GM19025 (cell line): ENCODE measurements around the gene NDEL1.

Experiments used
- ATAC-seq: cut with Tn5 transposase; IDR thresholded peaks from one replicate; pipeline ENCODE4 v1.9.1; 2021; ENCODE audit warnings: mild to moderate bottlenecking, low read depth, moderate library complexity; ENCODE audit not compliant: unreplicated experiment

NDEL1 gene

GRCh38 chr17:8413328-8413727, 22.4 kb upstream of the NDEL1 start:
- no peak for ATAC-seq

- no peak for ATAC-seq
These were observed 21.7 kb upstream of the NDEL1 start for GRCh38 chr17:8413938-8414337.

GRCh38 chr17:8417806-8418205, 17.9 kb upstream of the NDEL1 start:
- no peak for ATAC-seq

GRCh38 chr17:8418471-8418870, 17.2 kb upstream of the NDEL1 start:
- ATAC-seq = no peak

GRCh38 chr17:8419305-8419704, 16.4 kb upstream of the NDEL1 start:
- ATAC-seq = no peak

- ATAC-seq = no peak
These were observed 15.4 kb upstream of the NDEL1 start for GRCh38 chr17:8420041-8420934.

- no peak for ATAC-seq
These were observed 14.1 kb upstream of the NDEL1 start for GRCh38 chr17:8421571-8421970.

GRCh38 chr17:8426094-8426720, 9.5 kb upstream of the NDEL1 start:
- no peak for ATAC-seq

GRCh38 chr17:8426802-8427201, 8.9 kb upstream of the NDEL1 start:
- ATAC-seq = no peak

GRCh38 chr17:8430966-8431365, 4.7 kb upstream of the NDEL1 start:
- no peak for ATAC-seq

- peak; percentile 43 for ATAC-seq
These were observed 622 bp downstream of the NDEL1 start for GRCh38 chr17:8436169-8436843.

GRCh38 chr17:8436844-8437171, 1.1 kb downstream of the NDEL1 start:
- no peak for ATAC-seq

- ATAC-seq = no peak
These were observed 2.8 kb downstream of the NDEL1 start for GRCh38 chr17:8438441-8438840.

GRCh38 chr17:8439681-8440080, 4.0 kb downstream of the NDEL1 start:
- no peak for ATAC-seq

GRCh38 chr17:8441690-8442089, 6.0 kb downstream of the NDEL1 start:
- ATAC-seq = no peak

- ATAC-seq = no peak
These were observed 6.6 kb downstream of the NDEL1 start for GRCh38 chr17:8442310-8442709.

GRCh38 chr17:8443756-8444155, 8.1 kb downstream of the NDEL1 start:
- no peak for ATAC-seq

GRCh38 chr17:8444494-8444893, 8.8 kb downstream of the NDEL1 start:
- ATAC-seq = no peak

GRCh38 chr17:8445536-8445935, 9.9 kb downstream of the NDEL1 start:
- ATAC-seq = no peak

GRCh38 chr17:8447799-8448198, 12.1 kb downstream of the NDEL1 start:
- ATAC-seq = no peak

- ATAC-seq = no peak
These were observed 12.6 kb downstream of the NDEL1 start for GRCh38 chr17:8448310-8448709.
